OCI-LY3 (cell line): Measurements from ENCODE around the gene TENT5C.

Source experiments
- H2AFZ ChIP-seq: fragments of 200-600, 300-600 bp; shearing (Covaris generic); 2 replicates; pipeline ENCODE4 v1.6.0; 2014; ENCODE audit warnings: antibody characterized with exemption, low read depth, low read length
- H3K27ac ChIP-seq: fragments of 200-600, 300-600 bp; sonication (generic); 2 replicates; pipeline ENCODE4 v1.5.1; 2014; ENCODE audit warnings: mild to moderate bottlenecking, low read length, moderate library complexity, mixed read lengths
- H3K27me3 ChIP-seq: fragments of 200-600, 300-600 bp; sonication (generic); 2 replicates; pipeline ENCODE4 v1.6.1; 2014; ENCODE audit warnings: low read depth, low read length, mixed read lengths
- H3K36me3 ChIP-seq: fragments of 200-600, 300-600 bp; sonication (generic); replicated peaks from 2 replicates; pipeline ENCODE3; 2014; ENCODE audit warnings: low read depth, low read length, mixed read lengths
- H3K4me1 ChIP-seq: fragments of 300-600, 200-600 bp; sonication (generic); 2 replicates; pipeline ENCODE4 v1.6.1; 2014; ENCODE audit warnings: low read length, mixed read lengths
- H3K4me2 ChIP-seq: fragments of 200-600, 300-600 bp; sonication (generic); 2 replicates; pipeline ENCODE4 v1.6.1; 2014; ENCODE audit warnings: low read length, mixed read lengths
- H3K4me3 ChIP-seq: fragments of 300-600, 200-600 bp; sonication (generic); 2 replicates; pipeline ENCODE4 v1.5.1; 2014; ENCODE audit warnings: antibody characterized with exemption, mild to moderate bottlenecking, low read length, moderate library complexity
- H3K79me2 ChIP-seq: fragments of 300-600, 200-600 bp; shearing (Covaris generic); 2 replicates; pipeline ENCODE4 v1.6.1; 2014; ENCODE audit warnings: mild to moderate bottlenecking, low read length, mixed read lengths
- H3K9ac ChIP-seq: fragments of 300-600, 200-600 bp; shearing (Covaris generic); 2 replicates; pipeline ENCODE4 v1.6.0; 2014; ENCODE audit warnings: mild to moderate bottlenecking, low read length, moderate library complexity
- H3K9me3 ChIP-seq: fragments of 200-600, 300-600 bp; shearing (Covaris generic); 2 replicates; pipeline ENCODE4 v1.6.1; 2014; ENCODE audit warnings: low read length, mixed read lengths; ENCODE audit not compliant: insufficient read depth
- H4K20me1 ChIP-seq: fragments of 200-600, 300-600 bp; sonication (generic); 2 replicates; pipeline ENCODE4 v1.6.1; 2016; ENCODE audit warnings: low read length, mixed read lengths; ENCODE audit not compliant: insufficient read depth
- CTCF ChIP-seq: fragments of 200-600, 300-600 bp; sonication (generic); IDR thresholded peaks from 2 replicates; pipeline ENCODE4 v1.5.1; 2014; ENCODE audit warnings: antibody characterized with exemption, low read length, low read depth
- EZH2phosphoT487 ChIP-seq: fragments of 200-600 bp; shearing (Covaris generic); IDR thresholded peaks from 2 replicates; pipeline ENCODE4 v1.6.1; 2018; ENCODE audit warnings: antibody characterized with exemption, mixed run types, low read depth

The TENT5C gene

GRCh38 chr1:117618450-117619122 lies 12.7 kb downstream of the TENT5C start:
- Histone ChIP-seq H2AFZ (no peak overlapping the region), H3K27me3 (no peaks in the 10 kb centered on the region), H3K9me3 (peaks cover 10% of the 10 kb centered on the region; the same call in 1 of the 2 replicates), H3K4me1 (peaks cover 59% of the 10 kb centered on the region), H3K9ac (no peak overlapping the region), H3K79me2 (peaks cover 30% of the 10 kb centered on the region), H3K36me3 (peaks cover 19% of the 10 kb centered on the region), H3K27ac (peak overlapping the region; percentile 60), H3K4me2 (no peak overlapping the region; the same call in 1 of the 2 replicates), H4K20me1 (no peaks in the 10 kb centered on the region), H3K4me3 (0 out of 2 replicates have a peak overlapping the region, but pooled peaks have one; percentile 1)
- TF ChIP-seq EZH2phosphoT487, result no peak
- no peak for TF ChIP-seq CTCF

- H3K4me3 ChIP-seq, result no peak overlapping the region
- peaks cover 41% of the 10 kb centered on the region for H3K4me1 ChIP-seq
- H3K36me3 ChIP-seq, result peaks cover 23% of the 10 kb centered on the region
- no peak for TF ChIP-seq EZH2phosphoT487
- TF ChIP-seq CTCF, result no peak
- H2AFZ ChIP-seq, result no peak overlapping the region
- H3K79me2 ChIP-seq, result peaks cover 16% of the 10 kb centered on the region
- peaks cover 10% of the 10 kb centered on the region; the same call in 1 of the 2 replicates for H3K9me3 ChIP-seq
- no peak overlapping the region for H3K4me2 ChIP-seq
- no peaks in the 10 kb centered on the region for H3K27me3 ChIP-seq
- H3K27ac ChIP-seq, result no peak overlapping the region
- no peaks in the 10 kb centered on the region for H4K20me1 ChIP-seq
- H3K9ac ChIP-seq, result no peak overlapping the region
These were observed 14.6 kb downstream of the TENT5C start for GRCh38 chr1:117620440-117620839.

- H2AFZ ChIP-seq, result no peak overlapping the region
- H3K79me2 ChIP-seq, result peaks cover 9% of the 10 kb centered on the region
- no peak overlapping the region for H3K9ac ChIP-seq
- peaks cover 23% of the 10 kb centered on the region for H3K36me3 ChIP-seq
- TF ChIP-seq CTCF (no peak), EZH2phosphoT487 (no peak)
- H3K27me3 ChIP-seq, result no peaks in the 10 kb centered on the region
- peaks cover 32% of the 10 kb centered on the region for H3K4me1 ChIP-seq
- no peaks in the 10 kb centered on the region for H4K20me1 ChIP-seq
- no peak overlapping the region for H3K4me2 ChIP-seq
- H3K9me3 ChIP-seq, result peaks cover 10% of the 10 kb centered on the region; the same call in 1 of the 2 replicates
- no peak overlapping the region for H3K4me3 ChIP-seq
- H3K27ac ChIP-seq, result no peak overlapping the region
These were observed 15.5 kb downstream of the TENT5C start for GRCh38 chr1:117621316-117621715.

- no peak overlapping the region for H3K27ac ChIP-seq
- H3K4me1 ChIP-seq, result peaks cover 23% of the 10 kb centered on the region
- no peaks in the 10 kb centered on the region for H3K27me3 ChIP-seq
- peaks cover 10% of the 10 kb centered on the region; the same call in 1 of the 2 replicates for H3K9me3 ChIP-seq
- H3K79me2 ChIP-seq, result peaks cover 3% of the 10 kb centered on the region; the same call in 1 of the 2 replicates
- no peak overlapping the region for H2AFZ ChIP-seq
- H4K20me1 ChIP-seq, result no peaks in the 10 kb centered on the region
- no peak overlapping the region for H3K4me3 ChIP-seq
- no peak overlapping the region for H3K9ac ChIP-seq
- no peak overlapping the region for H3K4me2 ChIP-seq
- TF ChIP-seq CTCF (no peak), EZH2phosphoT487 (no peak)
- H3K36me3 ChIP-seq, result peaks cover 20% of the 10 kb centered on the region
These were observed 16.9 kb downstream of the TENT5C start for GRCh38 chr1:117622726-117623125.
